Middle frontal gyrus (tissue), 1 donor: Measurements from ENCODE around the gene CRYBA2.

Experiments used
- DNase-seq: peaks from one replicate; pipeline ENCODE4 v3.0.0-alpha.2; 2015; ENCODE audit warnings: low spot score; ENCODE audit errors: extremely low spot score

CRYBA2 gene

GRCh38 chr2:218982586-218983262 is 10.5 kb downstream of the CRYBA2 start:
- no peak for DNase-seq

- no peak for DNase-seq
Observed at GRCh38 chr2:218981881-218982585, 11.2 kb downstream of the CRYBA2 start.

GRCh38 chr2:218981390-218981880 is 11.8 kb downstream of the CRYBA2 start:
- DNase-seq = no peak

GRCh38 chr2:218980735-218981389 is 12.4 kb downstream of the CRYBA2 start:
- no peak for DNase-seq

GRCh38 chr2:218979846-218980734 is 13.1 kb downstream of the CRYBA2 start:
- peak; percentile 61 for DNase-seq

GRCh38 chr2:218975060-218975777 is 18.0 kb downstream of the CRYBA2 start:
- no peak for DNase-seq

- DNase-seq = no peak
Observed at GRCh38 chr2:218970894-218971293, 22.3 kb downstream of the CRYBA2 start.

- DNase-seq = no peak
Observed at GRCh38 chr2:218964041-218964771, 29.0 kb downstream of the CRYBA2 start.

GRCh38 chr2:218963601-218964000 is 29.6 kb downstream of the CRYBA2 start:
- no peak for DNase-seq

- peak; percentile 64 for DNase-seq
Observed at GRCh38 chr2:218962859-218963492, 30.2 kb downstream of the CRYBA2 start.

- DNase-seq = no peak
Observed at GRCh38 chr2:218961651-218962570, 31.3 kb downstream of the CRYBA2 start.

- no peak for DNase-seq
Observed at GRCh38 chr2:218961229-218961628, 32.0 kb downstream of the CRYBA2 start.

- DNase-seq = no peak
Observed at GRCh38 chr2:218960309-218961165, 32.7 kb downstream of the CRYBA2 start.

GRCh38 chr2:218959761-218960308 is 33.4 kb downstream of the CRYBA2 start:
- DNase-seq = no peak

- DNase-seq = peak; percentile 77
Observed at GRCh38 chr2:218959141-218959731, 34.0 kb downstream of the CRYBA2 start, which contains the start of gene CDK5R2. Gene CDK5R2 (plus strand): TSS chr2:218959666. CDS start chr2:218959821, 155 bp downstream.

- DNase-seq = no peak
Observed at GRCh38 chr2:218958276-218958675, 34.9 kb downstream of the CRYBA2 start.

GRCh38 chr2:218957671-218958070 is 35.6 kb downstream of the CRYBA2 start:
- no peak for DNase-seq
